ENCODE results near the gene NEURL1.

NEURL1 gene

DNA sequence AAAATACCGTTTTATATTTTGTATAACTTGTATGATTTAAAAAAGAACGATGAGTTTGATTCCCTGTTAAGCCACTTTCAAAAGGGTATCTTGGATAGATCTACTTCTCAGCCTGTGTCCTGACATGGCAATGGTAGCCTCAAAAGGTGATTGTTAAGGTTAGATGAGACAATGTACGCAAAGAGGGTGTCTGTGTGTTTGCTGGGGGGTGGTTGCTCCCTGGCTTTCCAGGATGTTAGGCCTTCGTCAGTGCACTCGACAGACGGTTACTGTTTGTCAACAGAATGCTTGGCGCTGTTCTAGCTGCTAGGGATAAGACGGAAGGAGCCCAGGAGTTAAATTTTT is 90.3 kb downstream of the NEURL1 start:
- in situ Hi-C loops (cut with HindIII; ENCODE audit: low sequenced_read_pairs): no loop called here
- DNase-seq (ENCODE audit: low read depth, low spot score): no peak
- TF ChIP-seq, protein P1, sequence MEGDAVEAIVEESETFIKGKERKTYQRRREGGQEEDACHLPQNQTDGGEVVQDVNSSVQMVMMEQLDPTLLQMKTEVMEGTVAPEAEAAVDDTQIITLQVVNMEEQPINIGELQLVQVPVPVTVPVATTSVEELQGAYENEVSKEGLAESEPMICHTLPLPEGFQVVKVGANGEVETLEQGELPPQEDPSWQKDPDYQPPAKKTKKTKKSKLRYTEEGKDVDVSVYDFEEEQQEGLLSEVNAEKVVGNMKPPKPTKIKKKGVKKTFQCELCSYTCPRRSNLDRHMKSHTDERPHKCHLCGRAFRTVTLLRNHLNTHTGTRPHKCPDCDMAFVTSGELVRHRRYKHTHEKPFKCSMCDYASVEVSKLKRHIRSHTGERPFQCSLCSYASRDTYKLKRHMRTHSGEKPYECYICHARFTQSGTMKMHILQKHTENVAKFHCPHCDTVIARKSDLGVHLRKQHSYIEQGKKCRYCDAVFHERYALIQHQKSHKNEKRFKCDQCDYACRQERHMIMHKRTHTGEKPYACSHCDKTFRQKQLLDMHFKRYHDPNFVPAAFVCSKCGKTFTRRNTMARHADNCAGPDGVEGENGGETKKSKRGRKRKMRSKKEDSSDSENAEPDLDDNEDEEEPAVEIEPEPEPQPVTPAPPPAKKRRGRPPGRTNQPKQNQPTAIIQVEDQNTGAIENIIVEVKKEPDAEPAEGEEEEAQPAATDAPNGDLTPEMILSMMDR (IDR thresholded peaks at IDR 0.05; ENCODE audit: low read depth, low read length): no peak
- H3K4me3 ChIP-seq (ENCODE audit: low read depth, low read length): no peak overlapping the region

DNA sequence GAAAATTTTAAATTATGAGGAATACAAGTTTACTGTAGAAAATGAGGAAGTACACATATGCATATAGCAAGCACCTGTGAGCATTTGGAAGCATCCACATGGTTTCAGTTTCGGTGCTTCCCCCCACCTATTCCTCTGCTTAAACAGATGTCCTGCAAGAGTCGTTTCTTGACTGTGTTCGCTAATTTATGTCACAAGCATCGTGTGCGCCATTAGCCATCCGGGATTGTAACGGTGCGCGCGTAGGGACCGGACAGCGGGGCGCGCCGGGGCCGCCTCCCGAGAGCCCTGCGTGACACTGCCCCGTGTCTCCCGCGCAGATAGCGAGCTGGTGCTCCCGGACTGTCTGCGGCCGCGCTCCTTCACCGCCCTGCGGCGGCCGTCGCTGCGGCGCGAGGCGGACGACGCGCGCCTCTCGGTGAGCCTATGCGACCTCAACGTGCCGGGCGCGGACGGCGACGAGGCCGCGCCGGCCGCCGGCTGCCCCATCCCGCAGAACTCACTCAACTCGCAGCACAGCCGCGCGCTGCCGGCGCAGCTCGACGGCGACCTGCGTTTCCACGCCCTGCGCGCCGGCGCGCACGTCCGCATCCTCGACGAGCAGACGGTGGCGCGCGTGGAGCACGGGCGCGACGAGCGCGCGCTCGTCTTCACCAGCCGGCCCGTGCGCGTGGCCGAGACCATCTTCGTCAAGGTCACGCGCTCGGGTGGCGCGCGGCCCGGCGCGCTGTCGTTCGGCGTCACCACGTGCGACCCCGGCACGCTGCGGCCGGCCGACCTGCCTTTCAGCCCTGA is 90.9 kb downstream of the NEURL1 start:
- in situ Hi-C loops (cut with HindIII; ENCODE audit: low sequenced_read_pairs): no loop called here
- H3K4me3 ChIP-seq (ENCODE audit: low read depth, low read length): peak overlapping the region; percentile 20
- TF ChIP-seq, protein P1 (IDR thresholded peaks at IDR 0.05; ENCODE audit: low read depth, low read length): no peak
- DNase-seq (ENCODE audit: low read depth, low spot score): no peak

DNA sequence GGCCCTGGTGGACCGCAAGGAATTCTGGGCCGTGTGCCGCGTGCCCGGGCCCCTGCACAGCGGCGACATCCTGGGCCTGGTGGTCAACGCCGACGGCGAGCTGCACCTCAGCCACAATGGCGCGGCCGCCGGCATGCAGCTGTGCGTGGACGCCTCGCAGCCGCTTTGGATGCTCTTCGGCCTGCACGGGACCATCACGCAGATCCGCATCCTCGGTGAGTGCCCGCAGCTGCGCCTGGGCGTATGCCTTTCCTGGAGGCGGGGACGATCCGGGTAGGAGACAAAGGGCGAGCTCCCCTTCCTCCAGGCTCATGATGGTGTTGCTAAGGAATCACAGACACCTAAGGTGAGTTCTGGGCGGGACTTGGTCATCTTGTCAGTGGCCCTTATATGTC is 91.5 kb downstream of the NEURL1 start:
- no peak overlapping the region for H3K4me3 ChIP-seq (ENCODE audit: low read depth, low read length)
- in situ Hi-C loops (cut with HindIII; ENCODE audit: low sequenced_read_pairs): no loop called here
- DNase-seq (ENCODE audit: low read depth, low spot score): no peak
- TF ChIP-seq, protein P1 (IDR thresholded peaks at IDR 0.05; ENCODE audit: low read depth, low read length): no peak

DNA sequence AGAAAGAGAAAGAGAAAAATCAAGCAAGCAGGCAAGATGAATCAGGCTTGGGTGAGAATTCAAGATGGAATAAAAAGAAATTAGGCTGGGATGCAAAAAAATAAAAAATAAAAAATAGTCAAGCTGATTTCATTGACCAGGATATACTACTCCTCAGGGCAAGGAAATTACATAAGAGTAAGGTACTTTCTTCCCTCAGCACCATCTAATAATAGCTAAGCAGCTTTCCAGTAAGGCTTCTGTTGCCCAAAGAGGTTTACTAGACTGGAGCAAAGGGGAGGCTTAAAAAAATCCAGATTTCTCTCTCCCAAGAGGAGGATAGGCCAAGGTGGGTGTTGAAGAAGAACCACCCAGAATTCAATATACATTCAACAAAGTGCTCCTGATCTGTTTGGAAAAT is 93.6 kb downstream of the NEURL1 start:
- TF ChIP-seq, protein P1 (IDR thresholded peaks at IDR 0.05; ENCODE audit: low read depth, low read length): no peak
- in situ Hi-C loops (cut with HindIII; ENCODE audit: low sequenced_read_pairs): no loop called here
- no peak overlapping the region for H3K4me3 ChIP-seq (ENCODE audit: low read depth, low read length)
- no peak for DNase-seq (ENCODE audit: low read depth, low spot score)

DNA sequence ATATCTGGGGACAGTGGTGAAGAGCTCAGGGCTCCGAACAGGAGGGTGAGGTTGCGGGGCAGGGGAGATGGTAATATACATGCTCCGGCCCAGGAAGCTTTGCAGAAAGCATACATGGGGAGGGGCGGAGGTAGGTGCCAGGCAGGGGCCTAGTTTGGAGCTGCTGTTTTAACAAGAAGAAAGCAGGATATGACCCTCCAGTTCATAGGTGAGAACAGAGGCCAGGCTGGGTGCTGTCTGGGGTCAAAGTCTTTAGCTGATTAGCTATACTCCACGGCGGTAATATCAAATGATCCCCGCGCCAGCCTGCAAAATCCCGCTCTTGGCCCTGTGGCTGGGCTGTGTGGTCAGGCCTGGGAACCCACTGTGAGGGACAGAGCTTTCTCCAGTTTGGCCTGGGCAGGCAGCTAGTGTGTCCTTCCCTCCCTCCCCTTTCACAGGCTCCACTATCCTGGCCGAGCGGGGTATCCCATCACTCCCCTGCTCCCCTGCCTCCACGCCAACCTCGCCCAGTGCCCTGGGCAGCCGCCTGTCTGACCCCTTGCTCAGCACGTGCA is 95.6 kb downstream of the NEURL1 start:
- TF ChIP-seq, protein P1 (IDR thresholded peaks at IDR 0.05; ENCODE audit: low read depth, low read length): no peak
- H3K4me3 ChIP-seq (ENCODE audit: low read depth, low read length): no peak overlapping the region
- in situ Hi-C loops (cut with HindIII; ENCODE audit: low sequenced_read_pairs): no loop called here
- DNase-seq (ENCODE audit: low read depth, low spot score): no peak

DNA sequence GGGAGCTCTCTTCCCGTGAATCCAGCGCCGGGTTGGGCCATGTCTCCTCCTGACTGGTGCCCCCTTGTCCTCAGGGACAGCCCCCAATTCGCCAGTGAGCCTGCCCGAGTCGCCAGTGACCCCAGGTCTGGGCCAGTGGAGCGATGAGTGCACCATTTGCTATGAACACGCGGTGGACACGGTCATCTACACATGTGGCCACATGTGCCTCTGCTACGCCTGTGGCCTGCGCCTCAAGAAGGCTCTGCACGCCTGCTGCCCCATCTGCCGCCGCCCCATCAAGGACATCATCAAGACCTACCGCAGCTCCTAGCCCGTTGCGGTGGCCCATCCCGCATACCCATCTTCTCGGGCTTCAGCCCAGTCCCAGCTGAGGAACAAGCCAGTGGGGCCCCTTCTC is 96.6 kb downstream of the NEURL1 start:
- in situ Hi-C loops (cut with HindIII; ENCODE audit: low sequenced_read_pairs): no loop called here
- TF ChIP-seq, protein P1 (IDR thresholded peaks at IDR 0.05; ENCODE audit: low read depth, low read length): no peak
- no peak for DNase-seq (ENCODE audit: low read depth, low spot score)
- no peak overlapping the region for H3K4me3 ChIP-seq (ENCODE audit: low read depth, low read length)
